Ramos (cell line): ENCODE results near the gene HNRNPL.

ENCODE experiments used
- in situ Hi-C: fragments of 300-500 bp; cut with MboI; formaldehyde crosslinking; loops from one replicate; pipeline ENCODE4 v1.14.3; 2022; ENCODE audit warnings: low sequenced_read_pairs; ENCODE audit not compliant: unreplicated experiment

HNRNPL gene

GRCh38 chr19:38849147-38849859 is 483 bp downstream of the HNRNPL start:
- in situ Hi-C loops = no loop called here

DNA sequence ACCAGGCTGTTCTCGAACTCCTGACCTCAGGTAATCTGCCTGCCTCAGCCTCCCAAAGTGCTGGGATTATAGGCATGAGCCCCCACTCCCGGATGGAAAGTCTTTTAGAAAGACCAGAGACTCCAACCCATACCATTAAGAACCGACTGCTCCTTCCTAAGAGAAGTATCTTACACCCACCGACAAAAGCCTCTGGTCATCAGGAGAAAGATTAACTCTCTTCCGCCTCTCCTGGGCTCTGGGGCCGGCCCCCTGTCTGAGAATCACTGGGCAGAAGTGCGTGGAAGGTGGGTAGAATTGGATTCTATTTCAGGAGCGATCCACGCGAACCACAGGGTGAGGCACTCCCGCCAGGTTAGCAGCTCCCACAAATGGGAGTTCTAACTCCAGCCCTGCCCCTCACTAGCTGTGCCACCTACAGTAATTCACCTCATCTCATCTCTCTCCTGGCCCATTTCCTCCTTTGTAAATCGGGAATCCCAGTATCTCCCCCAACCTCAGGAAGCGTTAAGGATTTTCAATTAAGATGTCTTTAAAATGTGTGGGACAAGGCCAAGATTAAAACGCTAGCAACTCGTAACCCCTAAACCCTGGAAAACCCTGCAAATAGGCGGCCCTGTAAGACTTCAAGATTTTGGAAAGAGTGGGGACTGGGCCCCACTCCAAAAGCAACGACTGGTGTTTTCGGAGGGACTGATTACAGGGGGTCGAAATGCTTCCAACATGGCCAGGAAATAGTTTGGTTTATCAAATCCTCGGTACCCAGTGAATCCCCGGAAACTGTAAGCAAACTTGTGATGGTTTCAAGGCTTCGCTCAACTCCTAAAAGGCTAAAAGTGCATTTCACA is 1.3 kb downstream of the HNRNPL start:
- in situ Hi-C loops = no loop called here

GRCh38 chr19:38846097-38846496 is 3.7 kb downstream of the HNRNPL start:
- in situ Hi-C loops = no loop called here

GRCh38 chr19:38845374-38846024 is 4.3 kb downstream of the HNRNPL start:
- in situ Hi-C loops = no loop called here

- in situ Hi-C loops = no loop called here
Measured at GRCh38 chr19:38844093-38844686, 5.6 kb downstream of the HNRNPL start.

DNA sequence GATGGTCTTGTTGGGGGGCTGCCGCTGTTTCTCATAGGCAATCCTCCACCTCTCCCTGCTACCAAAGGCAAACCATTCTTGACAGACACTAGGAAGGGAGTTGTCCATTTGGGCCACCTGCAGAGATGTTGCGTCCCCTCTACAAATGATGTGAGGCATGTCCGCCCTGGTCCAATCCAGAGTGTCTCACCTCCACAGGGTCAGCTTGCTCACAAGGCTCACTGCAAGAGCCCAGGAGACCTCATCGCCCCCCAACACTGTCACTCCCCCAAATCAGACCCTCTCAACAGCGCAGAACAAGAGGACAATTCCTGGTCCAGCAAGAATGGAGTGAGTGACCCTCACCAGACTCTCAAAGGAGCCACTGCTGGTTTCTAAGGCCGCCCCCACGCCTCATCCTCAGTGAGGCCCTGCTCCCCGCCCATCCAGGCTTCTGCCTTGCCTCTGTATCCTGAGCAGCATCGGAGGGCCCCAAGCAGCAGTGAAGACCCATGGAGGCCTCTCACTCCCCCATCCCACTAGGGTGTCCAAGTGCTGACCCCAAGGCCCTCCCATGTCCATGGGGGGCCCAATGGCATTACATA is 6.5 kb downstream of the HNRNPL start:
- in situ Hi-C loops = no loop called here

DNA sequence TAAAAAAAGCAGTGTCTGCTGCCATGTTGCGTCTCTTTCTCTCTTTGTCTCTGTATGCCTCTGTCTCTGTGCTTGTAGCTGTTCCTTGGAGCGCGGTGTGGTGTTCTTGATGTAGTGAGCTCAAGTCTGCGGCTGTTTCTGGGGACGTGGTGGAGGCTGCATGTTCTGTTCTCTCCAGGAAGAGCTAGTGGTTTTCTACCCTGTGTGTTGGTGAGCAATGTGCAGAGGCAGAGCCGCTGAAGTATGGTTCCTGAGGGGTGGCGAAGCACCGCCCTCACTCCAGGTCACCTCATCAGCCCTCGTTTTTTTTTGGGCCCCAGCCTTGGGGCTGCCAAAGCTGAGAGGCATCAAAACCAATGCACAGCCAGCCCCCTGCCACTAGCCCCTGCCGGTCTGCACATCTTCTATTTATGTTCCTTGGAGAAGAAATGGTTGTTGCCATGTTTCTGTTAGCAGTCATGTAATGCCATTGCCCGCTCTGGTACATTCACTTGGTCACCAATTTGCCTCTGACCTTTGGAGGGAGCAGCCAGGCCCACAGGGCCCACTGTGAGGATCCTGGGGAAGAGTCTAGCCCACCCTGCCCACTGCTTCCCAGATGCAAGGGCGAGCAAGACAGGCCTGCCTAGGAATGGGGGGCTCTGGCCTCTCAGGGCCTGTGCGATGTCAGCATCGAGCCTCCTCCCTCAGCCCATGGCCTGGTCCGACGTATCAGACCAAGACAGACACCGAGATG is 7.2 kb downstream of the HNRNPL start:
- in situ Hi-C loops = no loop called here

DNA sequence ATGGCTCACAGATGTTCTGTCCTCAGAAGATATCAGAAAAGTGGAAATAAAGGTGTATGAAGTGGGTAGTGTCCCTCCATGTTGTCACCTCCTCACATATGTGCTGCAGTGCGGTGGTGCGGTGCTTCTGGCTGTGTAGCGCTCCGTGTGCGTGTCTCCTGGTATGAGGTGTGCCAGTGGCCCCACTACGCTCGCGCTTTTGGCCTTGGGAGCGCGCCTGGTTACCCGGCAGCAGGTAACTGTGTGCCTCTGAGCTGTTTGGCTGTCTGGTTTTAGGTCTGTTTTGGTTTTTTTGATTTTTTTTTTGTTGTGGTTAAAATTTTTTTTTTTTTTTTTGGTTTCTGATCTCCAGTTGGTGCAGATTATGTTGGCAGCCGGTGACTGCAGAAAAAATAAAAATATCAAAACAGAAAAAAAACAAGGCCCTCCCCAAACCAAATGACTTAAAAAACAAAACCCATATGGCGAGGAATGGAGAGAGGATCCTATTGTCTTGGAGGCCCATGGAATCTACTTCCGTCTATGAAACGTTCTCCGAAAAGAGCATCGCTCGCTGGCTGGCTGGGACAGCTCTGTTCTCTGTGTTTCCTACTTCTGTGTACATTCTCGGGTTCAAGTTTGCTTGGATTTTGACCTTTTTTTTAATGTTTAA is 7.9 kb downstream of the HNRNPL start:
- in situ Hi-C loops = no loop called here

- in situ Hi-C loops = no loop called here
Measured at GRCh38 chr19:38841180-38841766, 8.5 kb downstream of the HNRNPL start.

GRCh38 chr19:38840583-38840968 is 9.2 kb downstream of the HNRNPL start:
- in situ Hi-C loops = no loop called here

- in situ Hi-C loops = no loop called here
Measured at GRCh38 chr19:38839816-38840582, 9.8 kb downstream of the HNRNPL start.

DNA sequence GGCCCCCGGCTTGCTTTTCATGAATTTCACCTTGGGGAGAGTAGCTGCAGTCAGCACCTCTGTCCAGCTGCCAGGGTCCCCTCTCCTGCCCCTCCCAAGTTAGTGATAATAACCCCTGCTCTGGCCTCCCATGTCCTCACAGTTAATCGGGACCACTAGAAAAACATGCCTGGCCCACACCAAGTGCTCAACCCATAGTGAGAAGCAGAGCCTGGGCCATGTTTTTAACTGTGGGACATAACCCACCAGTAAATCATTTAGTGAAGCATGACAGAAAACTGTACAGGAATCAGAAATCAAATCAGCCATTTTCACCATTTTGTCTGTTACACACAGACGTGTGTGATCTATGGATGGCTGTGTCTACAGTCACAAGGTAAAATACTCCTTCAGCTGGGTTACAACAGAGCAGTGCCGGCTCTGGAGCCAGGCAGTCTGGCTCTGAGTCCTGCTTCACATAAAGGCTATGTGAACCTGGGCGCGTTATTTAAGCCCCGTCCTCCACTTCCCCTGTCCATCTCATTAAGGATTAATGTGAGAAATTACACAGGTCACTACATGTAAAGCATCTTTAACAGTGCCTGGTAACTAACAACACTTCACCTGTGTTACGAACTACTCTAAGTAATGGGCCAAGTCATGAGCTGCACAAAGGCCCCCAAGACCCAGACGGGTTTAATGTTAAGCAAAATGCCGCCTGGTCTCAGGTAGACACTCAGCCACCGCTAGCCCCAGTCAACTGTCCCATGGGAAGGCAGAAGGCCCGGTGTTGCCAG is 10.6 kb downstream of the HNRNPL start:
- in situ Hi-C loops = no loop called here

DNA sequence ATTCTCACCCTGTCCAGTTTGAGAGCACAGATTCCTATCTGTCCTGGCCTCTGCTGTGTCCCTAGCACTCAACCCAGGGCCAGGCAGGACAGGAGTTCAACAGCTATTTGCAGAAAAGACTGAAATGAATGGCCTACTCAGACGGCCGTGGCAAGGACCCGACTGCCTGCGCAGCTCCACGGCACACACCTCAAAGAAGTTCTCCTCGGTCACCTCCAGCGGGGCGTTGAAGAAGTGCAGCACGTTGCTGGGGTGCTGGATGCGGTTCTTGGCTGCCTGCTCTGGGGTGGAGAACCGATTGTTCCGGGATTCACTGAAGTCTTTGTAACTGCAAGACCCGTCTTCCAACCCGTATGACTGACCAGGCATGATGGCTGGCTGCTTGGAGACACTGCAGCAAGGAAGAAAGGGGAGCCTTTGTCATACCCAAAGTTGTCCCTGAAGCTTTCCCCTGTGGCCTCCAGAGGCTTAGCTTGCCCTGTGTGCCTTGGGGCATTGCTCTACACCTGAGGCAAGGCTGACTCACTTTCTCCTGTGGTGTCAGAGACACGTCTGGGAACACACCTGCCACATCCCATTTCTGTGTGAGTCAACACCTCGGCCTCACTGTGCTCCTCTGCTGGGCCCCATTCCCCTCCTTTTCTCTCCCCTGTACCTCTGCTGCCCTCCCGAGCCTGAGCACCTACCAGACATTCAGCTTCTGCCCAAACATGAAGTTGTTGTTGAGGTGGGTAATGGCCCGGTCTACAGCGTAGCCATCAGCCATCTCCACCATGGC is 11.4 kb downstream of the HNRNPL start:
- in situ Hi-C loops = no loop called here

GRCh38 chr19:38837656-38838121 is 12.1 kb downstream of the HNRNPL start:
- in situ Hi-C loops = no loop called here

GRCh38 chr19:38836983-38837626 is 12.7 kb downstream of the HNRNPL start:
- in situ Hi-C loops = no loop called here
